ENCODE data around the gene PARP16. TPM values are rescaled to one million over a fixed set of nuclear protein-coding genes. Genes with fewer than 3 reads are reported as not detected.

PARP16 gene
- total and polyA plus RNA-seq, 2 experiments from 2014 or later = 9.3 to 19.7 TPM

DNA sequence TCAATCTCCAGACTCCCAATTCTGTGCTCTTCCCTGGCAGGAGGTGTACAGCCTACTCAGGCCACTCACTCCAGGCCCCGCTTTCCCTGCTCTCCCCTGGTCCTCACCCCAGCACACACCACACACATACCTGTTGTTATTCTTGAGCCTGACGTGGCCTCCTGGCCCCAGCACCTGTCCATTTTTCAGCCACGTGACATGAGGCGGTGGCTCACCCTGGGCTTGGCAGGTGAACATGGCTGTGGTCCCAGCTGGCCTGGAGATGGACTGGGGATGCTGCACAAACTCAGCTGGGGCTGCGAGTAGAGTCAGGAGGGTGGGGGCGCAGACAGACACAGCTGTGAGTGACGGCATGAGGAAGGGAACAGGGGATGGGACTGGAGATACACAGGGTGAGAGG, 45.1 kb upstream of the PARP16 start:
- H3K4me2 ChIP-seq = no peak overlapping the region
- no peak overlapping the region for H3K4me3 ChIP-seq
- 93% methylated on average over 6 of the region's 7 CpGs for WGBS (ENCODE audit: low lambda C conversion rate, missing lambda C conversion rate)
- H3K79me2 ChIP-seq = no peaks in the 10 kb centered on the region
- no peak overlapping the region for H3K27ac ChIP-seq
- no peaks in the 10 kb centered on the region for H3K9me2 ChIP-seq (replicated peaks; ENCODE audit: insufficient read depth)
- H3K9me3 ChIP-seq (ENCODE audit: low read depth) = no peaks in the 10 kb centered on the region
- TF ChIP-seq EZH2 (IDR thresholded peaks at IDR 0.05; ENCODE audit: borderline replicate concordance) = no peak
- TF ChIP-seq EZH2phosphoT487 (IDR thresholded peaks at IDR 0.05; ENCODE audit: low read depth, severe bottlenecking, unreplicated experiment) = no peak
- TF ChIP-seq, protein P1, sequence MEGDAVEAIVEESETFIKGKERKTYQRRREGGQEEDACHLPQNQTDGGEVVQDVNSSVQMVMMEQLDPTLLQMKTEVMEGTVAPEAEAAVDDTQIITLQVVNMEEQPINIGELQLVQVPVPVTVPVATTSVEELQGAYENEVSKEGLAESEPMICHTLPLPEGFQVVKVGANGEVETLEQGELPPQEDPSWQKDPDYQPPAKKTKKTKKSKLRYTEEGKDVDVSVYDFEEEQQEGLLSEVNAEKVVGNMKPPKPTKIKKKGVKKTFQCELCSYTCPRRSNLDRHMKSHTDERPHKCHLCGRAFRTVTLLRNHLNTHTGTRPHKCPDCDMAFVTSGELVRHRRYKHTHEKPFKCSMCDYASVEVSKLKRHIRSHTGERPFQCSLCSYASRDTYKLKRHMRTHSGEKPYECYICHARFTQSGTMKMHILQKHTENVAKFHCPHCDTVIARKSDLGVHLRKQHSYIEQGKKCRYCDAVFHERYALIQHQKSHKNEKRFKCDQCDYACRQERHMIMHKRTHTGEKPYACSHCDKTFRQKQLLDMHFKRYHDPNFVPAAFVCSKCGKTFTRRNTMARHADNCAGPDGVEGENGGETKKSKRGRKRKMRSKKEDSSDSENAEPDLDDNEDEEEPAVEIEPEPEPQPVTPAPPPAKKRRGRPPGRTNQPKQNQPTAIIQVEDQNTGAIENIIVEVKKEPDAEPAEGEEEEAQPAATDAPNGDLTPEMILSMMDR (IDR thresholded peaks at IDR 0.05; ENCODE audit: poor library complexity) = no peak
- H4K20me1 ChIP-seq (ENCODE audit: insufficient read depth, poor library complexity, severe bottlenecking) = no peaks in the 10 kb centered on the region
- DNase-seq (ENCODE audit: low spot score) = no peak
- H3K36me3 ChIP-seq (replicated peaks; ENCODE audit: insufficient read depth, low read depth) = no peaks in the 10 kb centered on the region
- no peak overlapping the region for H2AFZ ChIP-seq
- no peaks in the 10 kb centered on the region for H3K4me1 ChIP-seq (ENCODE audit: insufficient read depth)
- no peaks in the 10 kb centered on the region for H3K27me3 ChIP-seq

DNA sequence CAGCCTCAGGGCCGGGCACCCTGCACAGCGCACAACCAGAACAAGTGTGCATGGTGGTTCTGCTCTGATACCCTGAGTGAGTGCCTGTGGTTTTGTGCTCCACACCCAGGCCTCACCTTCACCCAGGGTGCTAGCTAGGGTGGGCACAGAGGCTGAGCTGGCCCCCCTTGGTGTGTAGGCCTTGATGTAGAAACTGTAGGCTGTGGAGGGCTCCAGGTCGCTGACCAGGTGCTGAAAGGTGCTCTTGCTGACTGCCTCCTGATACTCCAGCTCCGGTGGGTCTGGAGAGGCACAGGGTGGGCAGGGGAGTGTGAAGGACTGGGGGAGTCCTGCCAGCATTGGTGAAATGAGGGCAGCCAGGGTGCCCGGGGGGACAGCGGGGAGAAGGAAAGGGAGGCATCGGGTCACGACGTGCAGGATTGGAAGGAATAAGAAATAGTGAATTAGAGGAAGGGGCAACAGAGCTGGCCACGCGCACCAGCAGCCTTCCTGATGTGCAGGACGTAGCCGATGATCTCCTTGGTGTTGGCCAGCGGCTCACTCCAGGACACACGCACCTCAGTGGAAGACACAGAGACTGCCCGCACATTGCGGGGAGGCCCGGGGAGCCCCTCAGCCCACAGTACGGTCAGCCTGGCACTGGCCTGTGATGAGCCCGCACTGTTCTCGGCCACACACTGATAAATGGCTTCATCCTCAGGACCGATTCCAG, 44.4 kb upstream of the PARP16 start:
- no peak for DNase-seq (ENCODE audit: low spot score)
- Histone ChIP-seq H3K4me1 (ENCODE audit: insufficient read depth) (peaks cover 5% of the 10 kb centered on the region), H3K27ac (no peak overlapping the region), H2AFZ (no peak overlapping the region), H3K9me2 (replicated peaks; ENCODE audit: insufficient read depth) (no peaks in the 10 kb centered on the region), H3K9me3 (ENCODE audit: low read depth) (no peaks in the 10 kb centered on the region), H3K36me3 (replicated peaks; ENCODE audit: insufficient read depth, low read depth) (no peaks in the 10 kb centered on the region), H3K79me2 (no peaks in the 10 kb centered on the region), H4K20me1 (ENCODE audit: insufficient read depth, poor library complexity, severe bottlenecking) (no peaks in the 10 kb centered on the region), H3K4me3 (no peak overlapping the region), H3K27me3 (no peaks in the 10 kb centered on the region), H3K4me2 (no peak overlapping the region)
- WGBS (ENCODE audit: low lambda C conversion rate, missing lambda C conversion rate) = 96% methylated on average over 22 of the region's 22 CpGs
- TF ChIP-seq EZH2 (IDR thresholded peaks at IDR 0.05; ENCODE audit: borderline replicate concordance) (no peak), EZH2phosphoT487 (IDR thresholded peaks at IDR 0.05; ENCODE audit: low read depth, severe bottlenecking, unreplicated experiment) (no peak)
- TF ChIP-seq, protein P1 (IDR thresholded peaks at IDR 0.05; ENCODE audit: poor library complexity) = no peak

DNA sequence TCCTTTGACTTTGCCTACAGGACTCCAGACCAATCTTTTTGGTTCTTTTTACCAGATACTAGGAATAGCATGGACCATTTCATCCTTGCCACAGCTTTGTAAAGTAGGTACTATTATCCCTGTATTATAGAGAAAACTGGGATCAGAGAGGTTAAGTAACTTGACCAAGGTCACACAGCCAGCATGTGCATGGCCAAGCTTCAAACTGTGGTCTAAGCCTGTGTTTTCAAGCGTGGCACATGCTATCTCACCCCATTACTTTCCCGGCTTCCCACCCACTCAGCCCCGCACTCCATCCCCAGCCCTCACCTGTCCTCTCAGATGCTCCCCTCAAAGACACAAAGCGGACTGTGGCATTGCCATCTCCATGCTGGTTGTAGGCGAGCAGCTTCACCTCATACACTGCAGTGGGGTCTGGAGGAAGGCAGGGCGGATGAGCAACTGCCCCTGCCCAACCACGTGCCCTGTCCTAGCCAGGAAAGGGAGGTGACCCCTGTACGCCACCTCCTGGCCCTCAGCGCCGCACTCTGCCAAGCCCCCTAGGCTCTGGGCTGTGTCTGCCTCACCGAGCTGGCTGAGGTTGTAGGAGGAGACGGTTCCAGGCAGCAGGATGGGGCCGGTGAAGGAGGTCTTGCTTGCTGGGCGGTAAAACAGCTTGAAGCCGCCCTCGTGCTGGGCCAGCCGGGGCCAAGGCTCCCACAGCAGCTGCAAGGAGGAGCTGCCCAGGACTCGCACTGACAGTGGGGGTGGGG, 43.5 kb upstream of the PARP16 start:
- H3K36me3 ChIP-seq (replicated peaks; ENCODE audit: insufficient read depth, low read depth) = no peaks in the 10 kb centered on the region
- no peaks in the 10 kb centered on the region for H3K79me2 ChIP-seq
- no peaks in the 10 kb centered on the region for H3K9me2 ChIP-seq (replicated peaks; ENCODE audit: insufficient read depth)
- H3K9me3 ChIP-seq (ENCODE audit: low read depth) = no peaks in the 10 kb centered on the region
- no peak for TF ChIP-seq EZH2 (IDR thresholded peaks at IDR 0.05; ENCODE audit: borderline replicate concordance)
- TF ChIP-seq, protein P1 (IDR thresholded peaks at IDR 0.05; ENCODE audit: poor library complexity) = no peak
- no peak for TF ChIP-seq EZH2phosphoT487 (IDR thresholded peaks at IDR 0.05; ENCODE audit: low read depth, severe bottlenecking, unreplicated experiment)
- H2AFZ ChIP-seq = no peak overlapping the region
- H3K4me2 ChIP-seq = no peak overlapping the region
- no peak for DNase-seq (ENCODE audit: low spot score)
- WGBS (ENCODE audit: low lambda C conversion rate, missing lambda C conversion rate) = 95% methylated on average over 17 of the region's 18 CpGs
- no peak overlapping the region for H3K4me3 ChIP-seq
- no peaks in the 10 kb centered on the region for H4K20me1 ChIP-seq (ENCODE audit: insufficient read depth, poor library complexity, severe bottlenecking)
- H3K4me1 ChIP-seq (ENCODE audit: insufficient read depth) = peaks cover 9% of the 10 kb centered on the region
- H3K27me3 ChIP-seq = no peaks in the 10 kb centered on the region
- H3K27ac ChIP-seq = no peak overlapping the region
